Endothelial cell of umbilical vein (primary cell): Measurements from ENCODE around the gene MEF2A. TPM values are rescaled to one million over a fixed set of nuclear protein-coding genes. Genes with fewer than 3 reads are reported as not detected.

ENCODE experiments used
- BruUV-seq: library from RNA; stranded (reverse); fragments of 400-500 nt; replicated peaks from 2 replicates; lab custom pipeline; 2021; lab: Mats Ljungman, UMichigan
- CTCF ChIA-PET: fragments of 300-600, 350-600 bp; sonication (Branson Sonifier 250); formaldehyde crosslinking; loops from one replicate; lab custom pipeline; 2021; ENCODE audit warnings: antibody characterized with exemption, inconsistent platforms; lab: Charles Lee
- POLR2A ChIA-PET: fragments of 300-600, 350-600 bp; sonication (Branson Sonifier 250); formaldehyde crosslinking; loops from one replicate; lab custom pipeline; 2021; ENCODE audit warnings: antibody characterized with exemption, inconsistent platforms; lab: Charles Lee
- DNase-seq: peaks from one replicate; pipeline ENCODE4 v3.0.0-alpha.2; 2011; ENCODE audit warnings: low read depth, low spot score
- FAIRE-seq: peaks from 2 replicates; lab custom pipeline; 2011; peaks lifted over from hg19 to GRCh38; lab: Jason Lieb, UNC
- H2AFZ ChIP-seq: 2 replicates; pipeline ENCODE4 v1.6.0; 2012; ENCODE audit warnings: low read depth, low read length, control low read depth, inconsistent platforms
- H3K27ac ChIP-seq: 2 replicates; pipeline ENCODE4 v1.5.1; 2011; ENCODE audit warnings: low read depth, mild to moderate bottlenecking, control low read depth, low read length, moderate library complexity; ENCODE audit not compliant: insufficient read depth
- H3K27me3 ChIP-seq, 2 experiments: 2 replicates each; pipeline versions ENCODE4 v1.6.0 to v1.6.1; 2011; ENCODE audit warnings: low read length in 2 of 2, mixed read lengths in 1 of 2; ENCODE audit not compliant: control insufficient read depth in 2 of 2, insufficient read depth in 2 of 2
- H3K36me3 ChIP-seq, 2 experiments: 2 replicates in 1 of 2; 3 replicates in 1 of 2; pipeline ENCODE4 v1.5.1; 2011; ENCODE audit warnings: low read length in 2 of 2, mild to moderate bottlenecking in 1 of 2, moderate library complexity in 1 of 2; ENCODE audit not compliant: control insufficient read depth in 2 of 2, insufficient read depth in 2 of 2; ENCODE audit errors: extremely low read depth in 1 of 2
- H3K4me1 ChIP-seq: 3 replicates; pipeline ENCODE4 v1.5.1; 2011; ENCODE audit warnings: mild to moderate bottlenecking, low read length; ENCODE audit not compliant: control insufficient read depth, insufficient read depth; ENCODE audit errors: extremely low read depth
- H3K4me2 ChIP-seq: 2 replicates; pipeline ENCODE4 v1.6.1; 2011; ENCODE audit warnings: low read length, control low read depth, mixed read lengths; ENCODE audit not compliant: insufficient read depth
- H3K4me3 ChIP-seq, 3 experiments: fragments of 200-600 bp in 1 of 3; sonication (generic), shearing (Covaris generic) in 1 of 3; replicated peaks in 1 of 3; 2 replicates each; pipeline ENCODE4 v1.5.1; 2011 to 2016; ENCODE audit warnings: control low read depth in 3 of 3, low read length in 3 of 3, mild to moderate bottlenecking in 2 of 3, inconsistent platforms in 1 of 3, low read depth in 1 of 3, moderate library complexity in 1 of 3; ENCODE audit not compliant: insufficient read depth in 1 of 3
- H3K79me2 ChIP-seq: 2 replicates; pipeline ENCODE4 v1.6.0; 2012; ENCODE audit warnings: low read length, inconsistent platforms; ENCODE audit not compliant: control insufficient read depth, insufficient read depth
- H3K9ac ChIP-seq: replicated peaks from 2 replicates; pipeline ENCODE3; 2011; ENCODE audit warnings: low read length, control low read depth; ENCODE audit not compliant: insufficient read depth; ENCODE audit errors: extremely low read depth
- H3K9me1 ChIP-seq: replicated peaks from 3 replicates; pipeline ENCODE4 v1.6.0; 2011; ENCODE audit warnings: mild to moderate bottlenecking, low read length; ENCODE audit not compliant: control insufficient read depth, insufficient read depth; ENCODE audit errors: extremely low read depth
- H3K9me3 ChIP-seq: replicated peaks from 2 replicates; pipeline ENCODE4 v1.5.1; 2012; ENCODE audit warnings: low read length, inconsistent platforms; ENCODE audit not compliant: control insufficient read depth, insufficient read depth
- H4K20me1 ChIP-seq: replicated peaks from 2 replicates; pipeline ENCODE3; 2011; ENCODE audit warnings: mild to moderate bottlenecking, low read length; ENCODE audit not compliant: control insufficient read depth, insufficient read depth; ENCODE audit errors: extremely low read depth
- EZH2 ChIP-seq: IDR thresholded peaks from 2 replicates; pipeline ENCODE4 v1.6.1; 2012; ENCODE audit warnings: borderline replicate concordance, low read depth, mild to moderate bottlenecking, moderate library complexity, low read length, inconsistent platforms; ENCODE audit not compliant: severe bottlenecking
- FOS ChIP-seq: IDR thresholded peaks from 2 replicates; pipeline ENCODE4 v1.6.1; 2011; ENCODE audit warnings: mild to moderate bottlenecking, low read length, moderate library complexity, borderline replicate concordance; ENCODE audit not compliant: insufficient read depth
- GATA2 ChIP-seq: IDR thresholded peaks from 2 replicates; pipeline ENCODE4 v1.7.0; 2011; ENCODE audit warnings: low read depth, mild to moderate bottlenecking, moderate library complexity, mixed read lengths, low read length; ENCODE audit not compliant: insufficient read length, insufficient read depth
- JUN ChIP-seq: IDR thresholded peaks from 2 replicates; pipeline ENCODE4 v1.6.1; 2011; ENCODE audit warnings: borderline replicate concordance, low read depth; ENCODE audit not compliant: insufficient read length, insufficient read depth
- MYC ChIP-seq: IDR thresholded peaks from one replicate; pipeline ENCODE4 v1.6.1; 2011; ENCODE audit warnings: mild to moderate bottlenecking, low read depth, low read length
- POLR2A ChIP-seq: IDR thresholded peaks from 2 replicates; pipeline ENCODE4 v1.6.1; 2012; ENCODE audit warnings: low read depth, mild to moderate bottlenecking, control low read depth, low read length
- POLR2AphosphoS5 ChIP-seq: IDR thresholded peaks from 2 replicates; pipeline ENCODE4 v1.6.1; 2012; ENCODE audit warnings: low read depth, mild to moderate bottlenecking, control low read depth, low read length, moderate library complexity; ENCODE audit not compliant: insufficient read depth
- dilution Hi-C: fragments of 300-500 bp; cut with MboI; formaldehyde crosslinking; loops from one replicate; pipeline ENCODE4 v1.15.0; 2019; ENCODE audit warnings: low sequenced_read_pairs; ENCODE audit not compliant: extremely low pct_ligation_motif_present
- intact Hi-C: fragments of 100-400 bp; cut with micrococcal nuclease; formaldehyde crosslinking; loops from one replicate; pipeline ENCODE4 v1.10.0; 2022
- polyA plus RNA-seq, 4 experiments: library from polyadenylated mRNA; depleted of rRNA in 3 of 4; stranded (reverse) in 3 of 4; unstranded in 1 of 4; fragments of >200 nt; gene quantifications; 2 replicates each; pipeline versions ENCODE4 v1.2.1 to v1.2.3, GENCODE V29; 2011 to 2012; ENCODE audit warnings: missing spikeins in 1 of 4
- total RNA-seq: library from RNA; stranded (reverse); gene quantifications from 2 replicates; pipeline ENCODE4 v1.2.3, GENCODE V29; 2021
- TF ChIP-seq, protein P1 (sequence below): IDR thresholded peaks from 2 replicates; pipeline ENCODE4 v1.6.1; 2011; ENCODE audit not compliant: insufficient read depth, insufficient read length
- TF ChIP-seq, protein P2 (sequence below), 2 donors: IDR thresholded peaks; 1 replicate in 1 of 2; 2 replicates in 1 of 2; pipeline ENCODE4 v1.5.1; 2011; ENCODE audit warnings: low read length in 2 of 2, mild to moderate bottlenecking in 2 of 2, moderate library complexity in 2 of 2, control low read depth in 1 of 2, inconsistent platforms in 1 of 2, low read depth in 1 of 2; ENCODE audit not compliant: insufficient read depth in 1 of 2; ENCODE audit errors: extremely low read depth in 1 of 2

MEF2A gene
- total and polyA plus RNA-seq, 2 donors (not counting 3 experiments of a cell fraction or from before 2014, with no cell fraction given) = 38.0 to 45.3 TPM

DNA sequence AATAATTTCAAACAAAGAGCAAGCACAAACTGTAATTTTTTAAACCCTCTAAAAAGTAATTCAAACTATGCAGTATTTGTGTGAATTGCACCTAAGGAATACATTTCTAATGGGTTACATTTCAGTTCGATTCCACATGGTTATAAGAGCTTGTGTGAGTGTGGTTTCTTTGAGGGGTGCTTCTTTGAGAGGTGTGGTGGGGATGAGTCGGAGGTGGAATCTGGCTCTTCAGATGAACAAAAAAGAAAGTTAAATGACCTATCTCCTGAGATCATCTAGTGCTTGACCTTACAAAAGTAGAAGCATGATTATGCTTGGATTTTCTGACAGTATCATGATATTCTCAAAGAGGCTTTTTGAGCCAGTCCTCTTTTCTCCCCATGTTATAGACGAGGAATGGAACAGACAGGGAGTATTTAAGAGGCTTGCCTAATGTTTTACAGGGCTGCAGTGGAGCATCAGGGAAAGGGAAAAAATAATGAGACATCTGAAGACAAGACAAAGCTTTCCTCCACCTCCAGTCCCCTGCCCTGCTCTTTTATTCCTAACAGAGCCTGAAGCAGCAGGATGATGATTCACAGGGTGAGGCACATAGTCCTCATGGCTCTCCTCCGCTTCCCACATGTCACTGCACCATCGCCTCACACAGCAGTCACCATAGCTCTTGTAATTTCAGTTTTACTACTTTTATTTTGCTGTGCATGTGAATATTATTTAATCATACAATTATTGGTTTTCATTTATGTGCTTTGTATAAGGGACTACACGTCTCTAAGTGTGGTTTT is 85.4 kb downstream of the MEF2A start:
- Histone ChIP-seq H3K79me2 (peaks cover 9% of the 10 kb centered on the region), H3K36me3 (no peaks in the 10 kb centered on the region), H3K27ac (no peak overlapping the region), H3K4me3 (no peak overlapping the region), H3K4me2 (no peak overlapping the region), H3K4me1 (peaks cover 2% of the 10 kb centered on the region), H3K9me1 (no peaks in the 10 kb centered on the region), H3K27me3 (no peaks in the 10 kb centered on the region), H3K9me3 (no peaks in the 10 kb centered on the region), H3K9ac (no peak overlapping the region), H2AFZ (no peak overlapping the region), H4K20me1 (no peaks in the 10 kb centered on the region)
- dilution Hi-C loops = no loop called here
- peak; percentile 38 for FAIRE-seq
- CTCF ChIA-PET = interaction anchor here (0.8 to 1.5 kb wide), 4 partner anchors 10 to 53 kb away, joined by 3 to 5 read pairs (median 4); no protein-coding TSS in a partner anchor
- intact Hi-C loops = no loop called here
- POLR2A ChIA-PET = no interaction called here
- no peak for DNase-seq
- TF ChIP-seq MYC (no peak), FOS (peak; percentile 16), EZH2 (no peak)
- no TSS peak for BruUV-seq

DNA sequence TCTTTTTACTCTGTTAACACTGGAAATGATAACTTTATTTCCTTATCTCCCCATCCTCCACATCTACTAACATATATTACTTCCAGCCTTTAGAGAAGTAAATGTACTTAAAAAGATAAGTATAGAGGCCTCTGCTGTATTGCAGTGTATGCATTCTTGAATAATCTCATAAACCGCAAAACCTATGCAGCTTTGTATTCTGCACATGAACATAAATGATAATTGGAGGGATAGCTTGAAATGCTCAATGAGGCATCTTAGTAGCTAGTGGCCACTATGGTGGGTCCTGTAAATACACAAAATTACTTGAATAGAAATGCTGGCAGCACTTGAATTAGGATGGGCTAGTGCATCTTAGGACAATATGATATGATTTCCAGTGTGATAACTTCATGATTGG is 90.4 kb downstream of the MEF2A start:
- TF ChIP-seq FOS (no peak), EZH2 (no peak), GATA2 (no peak), POLR2A (no peak), JUN (no peak), POLR2AphosphoS5 (no peak), MYC (no peak)
- TF ChIP-seq, protein P1, sequence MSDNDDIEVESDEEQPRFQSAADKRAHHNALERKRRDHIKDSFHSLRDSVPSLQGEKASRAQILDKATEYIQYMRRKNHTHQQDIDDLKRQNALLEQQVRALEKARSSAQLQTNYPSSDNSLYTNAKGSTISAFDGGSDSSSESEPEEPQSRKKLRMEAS = no peak
- TF ChIP-seq, protein P2, sequence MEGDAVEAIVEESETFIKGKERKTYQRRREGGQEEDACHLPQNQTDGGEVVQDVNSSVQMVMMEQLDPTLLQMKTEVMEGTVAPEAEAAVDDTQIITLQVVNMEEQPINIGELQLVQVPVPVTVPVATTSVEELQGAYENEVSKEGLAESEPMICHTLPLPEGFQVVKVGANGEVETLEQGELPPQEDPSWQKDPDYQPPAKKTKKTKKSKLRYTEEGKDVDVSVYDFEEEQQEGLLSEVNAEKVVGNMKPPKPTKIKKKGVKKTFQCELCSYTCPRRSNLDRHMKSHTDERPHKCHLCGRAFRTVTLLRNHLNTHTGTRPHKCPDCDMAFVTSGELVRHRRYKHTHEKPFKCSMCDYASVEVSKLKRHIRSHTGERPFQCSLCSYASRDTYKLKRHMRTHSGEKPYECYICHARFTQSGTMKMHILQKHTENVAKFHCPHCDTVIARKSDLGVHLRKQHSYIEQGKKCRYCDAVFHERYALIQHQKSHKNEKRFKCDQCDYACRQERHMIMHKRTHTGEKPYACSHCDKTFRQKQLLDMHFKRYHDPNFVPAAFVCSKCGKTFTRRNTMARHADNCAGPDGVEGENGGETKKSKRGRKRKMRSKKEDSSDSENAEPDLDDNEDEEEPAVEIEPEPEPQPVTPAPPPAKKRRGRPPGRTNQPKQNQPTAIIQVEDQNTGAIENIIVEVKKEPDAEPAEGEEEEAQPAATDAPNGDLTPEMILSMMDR (IDR thresholded peaks at IDR 0.05; ENCODE audit: extremely low read depth in 1 of 2, insufficient read depth in 1 of 2, low read depth in 1 of 2, low read length in 2 of 2) = no peak
- H3K36me3 ChIP-seq = peaks cover 0 to 2% of the 10 kb centered on the region in 2 experiments
- no peaks in the 10 kb centered on the region for H3K27me3 ChIP-seq
- POLR2A ChIA-PET = no interaction called here
- H3K4me3 ChIP-seq = no peak overlapping the region
- no peaks in the 10 kb centered on the region for H4K20me1 ChIP-seq
- BruUV-seq = no TSS peak
- FAIRE-seq (no peak), DNase-seq (no peak)
- CTCF ChIA-PET = interaction anchor here (1.4 kb wide), 1 partner anchor 12 kb away, joined by 3 read pairs; no protein-coding TSS in a partner anchor
- peaks cover 7% of the 10 kb centered on the region for H3K79me2 ChIP-seq
- H3K27ac ChIP-seq = no peak overlapping the region
- H3K9me3 ChIP-seq = no peaks in the 10 kb centered on the region
- no peaks in the 10 kb centered on the region for H3K9me1 ChIP-seq
- dilution Hi-C loops (no loop called here), intact Hi-C loops (no loop called here)
- H3K9ac ChIP-seq = no peak overlapping the region
- no peak overlapping the region for H2AFZ ChIP-seq
- no peaks in the 10 kb centered on the region for H3K4me1 ChIP-seq
- H3K4me2 ChIP-seq = no peak overlapping the region
